ENCODE data around the gene PLXNB3. TPM values are rescaled to one million over a fixed set of nuclear protein-coding genes. Genes with fewer than 3 reads are reported as not detected.

The PLXNB3 gene
- total and polyA plus RNA-seq, 2 of the 13 experiments (the other 11 are each of a cell fraction or from before 2014, with no cell fraction given): 3.0 to 6.9 TPM

DNA sequence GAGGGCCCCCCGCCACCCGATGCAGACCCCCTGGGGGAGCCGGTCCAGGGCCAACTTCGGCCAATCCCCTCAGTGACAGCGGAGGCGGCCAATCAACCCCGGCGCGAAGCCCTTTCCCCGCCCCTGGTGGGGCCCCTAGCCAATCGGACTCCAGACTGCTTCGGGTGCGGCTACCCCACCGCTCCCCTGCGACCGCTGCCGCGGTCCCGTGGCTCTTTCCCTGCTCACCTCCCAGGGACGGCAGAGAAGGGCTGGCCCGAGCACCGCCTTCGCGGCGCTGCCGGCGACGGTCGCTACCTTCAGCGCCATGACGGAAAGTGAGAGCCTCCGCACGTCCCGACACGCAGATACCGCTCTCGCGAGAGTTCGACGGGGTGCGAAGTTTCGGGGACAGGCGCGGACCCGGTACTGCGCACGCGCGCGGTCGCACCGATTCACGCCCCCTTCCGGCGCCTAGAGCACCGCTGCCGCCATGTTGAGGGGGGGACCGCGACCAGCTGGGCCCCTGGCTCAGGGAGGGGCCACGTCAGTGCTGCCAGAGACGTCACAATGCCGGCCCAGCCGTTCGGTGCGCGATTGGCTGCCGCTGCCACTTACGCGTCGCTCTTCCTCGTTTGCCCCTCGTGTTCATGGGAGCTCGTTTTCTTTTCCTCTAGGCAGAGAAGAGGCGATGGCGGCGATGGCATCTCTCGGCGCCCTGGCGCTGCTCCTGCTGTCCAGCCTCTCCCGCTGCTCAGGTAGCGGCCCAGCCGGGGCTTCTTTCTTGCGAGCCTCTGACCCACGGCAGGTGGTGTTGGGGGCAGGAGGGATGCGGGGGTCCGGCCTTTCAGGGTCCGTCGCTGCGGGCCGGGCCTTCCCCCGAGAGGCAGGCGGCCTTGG is 30.2 kb downstream of the PLXNB3 start, which contains the start of the genes IDH3G and SSR4 (continued):
- TF ChIP-seq ZKSCAN1 (IDR thresholded peaks at IDR 0.05; ENCODE audit: low read length): no peak
- TF ChIP-seq CBX1 (IDR thresholded peaks at IDR 0.05; ENCODE audit: low read depth): no peak
- TF ChIP-seq EEA1 (CRISPR knock-in tag; IDR thresholded peaks at IDR 0.05; ENCODE audit: borderline replicate concordance): 0 out of 2 replicates have a peak, but pooled peaks have one; percentile 25
- 0 out of 2 replicates have a peak, but pooled peaks have one; percentile 19 for TF ChIP-seq ZNF891 (CRISPR knock-in tag; IDR thresholded peaks at IDR 0.05)
- no peak for TF ChIP-seq MEF2D (CRISPR knock-in tag; IDR thresholded peaks at IDR 0.05)
- TF ChIP-seq, protein P1, sequence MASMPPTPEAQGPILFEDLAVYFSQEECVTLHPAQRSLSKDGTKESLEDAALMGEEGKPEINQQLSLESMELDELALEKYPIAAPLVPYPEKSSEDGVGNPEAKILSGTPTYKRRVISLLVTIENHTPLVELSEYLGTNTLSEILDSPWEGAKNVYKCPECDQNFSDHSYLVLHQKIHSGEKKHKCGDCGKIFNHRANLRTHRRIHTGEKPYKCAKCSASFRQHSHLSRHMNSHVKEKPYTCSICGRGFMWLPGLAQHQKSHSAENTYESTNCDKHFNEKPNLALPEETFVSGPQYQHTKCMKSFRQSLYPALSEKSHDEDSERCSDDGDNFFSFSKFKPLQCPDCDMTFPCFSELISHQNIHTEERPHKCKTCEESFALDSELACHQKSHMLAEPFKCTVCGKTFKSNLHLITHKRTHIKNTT (CRISPR knock-in tag; IDR thresholded peaks at IDR 0.05): no peak
- 0 out of 2 replicates have a peak, but pooled peaks have one; percentile 47 for TF ChIP-seq ZNF749 (CRISPR knock-in tag; IDR thresholded peaks at IDR 0.05; ENCODE audit: borderline replicate concordance)
- peak; percentile 32; the same call in 1 of the 2 replicates for TF ChIP-seq ZBTB4 (CRISPR knock-in tag; IDR thresholded peaks at IDR 0.05; ENCODE audit: borderline replicate concordance)
- peak; percentile 68 for TF ChIP-seq SALL1 (CRISPR knock-in tag; IDR thresholded peaks at IDR 0.05)
- TF ChIP-seq MAFF (IDR thresholded peaks at IDR 0.05; ENCODE audit: low read depth, low read length): no peak
- no peak for TF ChIP-seq ZNF354B (CRISPR knock-in tag; IDR thresholded peaks at IDR 0.05)
- TF ChIP-seq TCF7 (IDR thresholded peaks at IDR 0.05; ENCODE audit: low read depth): no peak
- TF ChIP-seq PRPF4 (IDR thresholded peaks at IDR 0.05; ENCODE audit: low read depth, low read length, poor library complexity, severe bottlenecking): no peak
- TF ChIP-seq FOXK2 (IDR thresholded peaks at IDR 0.05): no peak
- no peak for TF ChIP-seq SRSF9 (IDR thresholded peaks at IDR 0.05; ENCODE audit: borderline replicate concordance, insufficient read depth, low read depth, low read length, poor library complexity, severe bottlenecking)
- TF ChIP-seq FOXC1 (CRISPR knock-in tag; IDR thresholded peaks at IDR 0.05; ENCODE audit: borderline replicate concordance): no peak; the same call in 1 of the 2 replicates
- TF ChIP-seq HMG20A (CRISPR knock-in tag; IDR thresholded peaks at IDR 0.05; ENCODE audit: borderline replicate concordance): no peak
- TF ChIP-seq ZBTB1 (CRISPR knock-in tag; IDR thresholded peaks at IDR 0.05; ENCODE audit: borderline replicate concordance): no peak
- TF ChIP-seq RFX1 (IDR thresholded peaks at IDR 0.05): no peak
- TF ChIP-seq SP4 (CRISPR knock-in tag; IDR thresholded peaks at IDR 0.05): peak; percentile 85
- no peak for TF ChIP-seq ZBTB42 (CRISPR knock-in tag; IDR thresholded peaks at IDR 0.05)
- TF ChIP-seq, protein P2, sequence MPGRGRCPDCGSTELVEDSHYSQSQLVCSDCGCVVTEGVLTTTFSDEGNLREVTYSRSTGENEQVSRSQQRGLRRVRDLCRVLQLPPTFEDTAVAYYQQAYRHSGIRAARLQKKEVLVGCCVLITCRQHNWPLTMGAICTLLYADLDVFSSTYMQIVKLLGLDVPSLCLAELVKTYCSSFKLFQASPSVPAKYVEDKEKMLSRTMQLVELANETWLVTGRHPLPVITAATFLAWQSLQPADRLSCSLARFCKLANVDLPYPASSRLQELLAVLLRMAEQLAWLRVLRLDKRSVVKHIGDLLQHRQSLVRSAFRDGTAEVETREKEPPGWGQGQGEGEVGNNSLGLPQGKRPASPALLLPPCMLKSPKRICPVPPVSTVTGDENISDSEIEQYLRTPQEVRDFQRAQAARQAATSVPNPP (CRISPR knock-in tag; IDR thresholded peaks at IDR 0.05): 0 out of 2 replicates have a peak, but pooled peaks have one; percentile 42

All from HepG2 (cell line).